PC-3 (cell line): ENCODE measurements around the gene LIPH.

Experiments
- EZH2 ChIP-seq: fragments of 300-600 bp; sonication (generic); IDR thresholded peaks from one replicate; pipeline ENCODE4 v1.6.1; 2017; ENCODE audit warnings: antibody characterized with exemption, mild to moderate bottlenecking, low read length; ENCODE audit not compliant: unreplicated experiment
- EZH2phosphoT487 ChIP-seq: fragments of 300-600 bp; sonication (generic); IDR thresholded peaks from 2 replicates; pipeline ENCODE4 v1.6.1; 2018; ENCODE audit warnings: mild to moderate bottlenecking, antibody characterized with exemption, low read length, borderline replicate concordance
- TF ChIP-seq, protein P1 (sequence below): fragments of 300-600 bp; sonication (generic); conservative IDR thresholded peaks from 2 replicates; pipeline ENCODE4 v1.5.1; 2017; ENCODE audit warnings: antibody characterized with exemption, low read depth, mild to moderate bottlenecking, low read length

DNA sequence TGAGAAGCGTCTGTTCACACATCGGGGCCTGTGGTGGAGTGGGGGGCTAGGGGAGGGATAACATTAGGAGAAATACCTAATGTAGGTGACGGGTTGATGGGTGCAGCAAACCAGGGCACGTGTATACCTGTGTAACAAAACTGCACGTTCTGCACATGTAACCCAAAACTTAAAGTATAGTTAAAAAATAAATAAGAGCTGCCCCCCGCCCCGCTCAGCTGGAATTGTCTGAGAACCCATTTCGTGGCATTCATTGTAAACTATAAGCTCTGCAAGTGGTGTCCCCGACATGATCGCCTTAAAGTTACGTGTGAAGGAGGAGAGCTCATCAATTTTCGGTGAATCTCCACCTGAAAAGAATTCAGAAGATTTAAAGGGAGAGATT, 7.3 kb upstream of the LIPH start:
- TF ChIP-seq, protein P1, sequence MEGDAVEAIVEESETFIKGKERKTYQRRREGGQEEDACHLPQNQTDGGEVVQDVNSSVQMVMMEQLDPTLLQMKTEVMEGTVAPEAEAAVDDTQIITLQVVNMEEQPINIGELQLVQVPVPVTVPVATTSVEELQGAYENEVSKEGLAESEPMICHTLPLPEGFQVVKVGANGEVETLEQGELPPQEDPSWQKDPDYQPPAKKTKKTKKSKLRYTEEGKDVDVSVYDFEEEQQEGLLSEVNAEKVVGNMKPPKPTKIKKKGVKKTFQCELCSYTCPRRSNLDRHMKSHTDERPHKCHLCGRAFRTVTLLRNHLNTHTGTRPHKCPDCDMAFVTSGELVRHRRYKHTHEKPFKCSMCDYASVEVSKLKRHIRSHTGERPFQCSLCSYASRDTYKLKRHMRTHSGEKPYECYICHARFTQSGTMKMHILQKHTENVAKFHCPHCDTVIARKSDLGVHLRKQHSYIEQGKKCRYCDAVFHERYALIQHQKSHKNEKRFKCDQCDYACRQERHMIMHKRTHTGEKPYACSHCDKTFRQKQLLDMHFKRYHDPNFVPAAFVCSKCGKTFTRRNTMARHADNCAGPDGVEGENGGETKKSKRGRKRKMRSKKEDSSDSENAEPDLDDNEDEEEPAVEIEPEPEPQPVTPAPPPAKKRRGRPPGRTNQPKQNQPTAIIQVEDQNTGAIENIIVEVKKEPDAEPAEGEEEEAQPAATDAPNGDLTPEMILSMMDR, result no peak
- TF ChIP-seq EZH2phosphoT487 (no peak), EZH2 (no peak)
